Fibroblast of skin of left biceps (primary cell): ENCODE data around the gene CHD6.

ENCODE experiments used
- DNase-seq, 2 experiments: peaks; one replicate each; pipeline ENCODE4 v3.0.0-alpha.2; 2013; ENCODE audit warnings: low read depth in 2 of 2

The CHD6 gene

GRCh38 chr20:41509316-41510200 is 108.6 kb downstream of the CHD6 start:
- no peak for DNase-seq

GRCh38 chr20:41508335-41508734 is 109.8 kb downstream of the CHD6 start:
- DNase-seq = no peak

GRCh38 chr20:41507851-41508250 is 110.3 kb downstream of the CHD6 start:
- DNase-seq = no peak

- no peak for DNase-seq
Measured at GRCh38 chr20:41507436-41507835, 110.7 kb downstream of the CHD6 start.

- DNase-seq = no peak
Measured at GRCh38 chr20:41506192-41506915, 111.8 kb downstream of the CHD6 start.

GRCh38 chr20:41505184-41505583 is 113.0 kb downstream of the CHD6 start:
- no peak for DNase-seq

GRCh38 chr20:41501376-41501775 is 116.8 kb downstream of the CHD6 start:
- no peak for DNase-seq

GRCh38 chr20:41499961-41500725 is 118.0 kb downstream of the CHD6 start:
- peak; percentile 87 to 88 for DNase-seq

- DNase-seq = no peak
Measured at GRCh38 chr20:41499064-41499463, 119.1 kb downstream of the CHD6 start.

- no peak for DNase-seq
Measured at GRCh38 chr20:41497186-41497895, 120.8 kb downstream of the CHD6 start.

GRCh38 chr20:41494451-41494850 is 123.7 kb downstream of the CHD6 start:
- no peak for DNase-seq

- no peak for DNase-seq
Measured at GRCh38 chr20:41483553-41483930, 134.6 kb downstream of the CHD6 start.

GRCh38 chr20:41482647-41483552 is 135.3 kb downstream of the CHD6 start:
- DNase-seq = peak; percentile 90 to 92

- no peak for DNase-seq
Measured at GRCh38 chr20:41480054-41480770, 138.0 kb downstream of the CHD6 start.

GRCh38 chr20:41479113-41479512 is 139.1 kb downstream of the CHD6 start:
- DNase-seq = no peak

GRCh38 chr20:41478026-41478425 is 140.2 kb downstream of the CHD6 start:
- no peak for DNase-seq

GRCh38 chr20:41476446-41476845 is 141.7 kb downstream of the CHD6 start:
- no peak for DNase-seq

GRCh38 chr20:41476013-41476441 is 142.2 kb downstream of the CHD6 start:
- no peak for DNase-seq

GRCh38 chr20:41475503-41475902 is 142.7 kb downstream of the CHD6 start:
- no peak for DNase-seq
